ENCODE data around the gene MEF2D.

GRCh38 chr1:156482276-156482675 is 18.3 kb downstream of the MEF2D start:
- TF ChIP-seq CTCF (IDR thresholded peaks at IDR 0.05; ENCODE audit: low read depth, low read length) (no peak), EZH2phosphoT487 (IDR thresholded peaks at IDR 0.05; ENCODE audit: low read depth) (no peak)

All from OCI-LY3 (cell line).